ENCODE data around the gene TMEM132D.

GRCh38 chr12:129762436-129762835 lies 141.4 kb downstream of the TMEM132D start:
- TF ChIP-seq CTCF (IDR thresholded peaks at IDR 0.05; ENCODE audit: insufficient read depth, low read depth, low read length) (no peak), EZH2 (IDR thresholded peaks at IDR 0.05; ENCODE audit: insufficient read depth, low read length) (no peak)

Measured in astrocyte (in vitro differentiated cells and primary cell).